HepG2 (cell line): Measurements from ENCODE around the gene SEMA3G. TPM values are rescaled to one million over a fixed set of nuclear protein-coding genes. Genes with fewer than 3 reads are reported as not detected.

Experiments
- ARNT2 ChIP-seq: sonication (generic); formaldehyde crosslinking; IDR thresholded peaks from 2 replicates; pipeline ENCODE4 v1.8.0; 2022; ENCODE audit warnings: mild to moderate bottlenecking, low read depth, missing genetic modification reagents, moderate library complexity
- CBX5 ChIP-seq: sonication (generic); formaldehyde crosslinking; IDR thresholded peaks from 2 replicates; pipeline ENCODE4 v1.4.0; 2020; ENCODE audit warnings: missing genetic modification reagents, borderline replicate concordance
- HES4 ChIP-seq: sonication (generic); formaldehyde crosslinking; IDR thresholded peaks from 2 replicates; pipeline ENCODE4 v1.9.0; 2021; ENCODE audit warnings: mild to moderate bottlenecking, missing genetic modification reagents, borderline replicate concordance
- KDM4B ChIP-seq: sonication (generic); formaldehyde crosslinking; IDR thresholded peaks from 2 replicates; pipeline ENCODE4 v1.4.0; 2020; ENCODE audit warnings: missing genetic modification reagents
- RNF2 ChIP-seq: fragments of 450-650 bp; conservative IDR thresholded peaks from 2 replicates; pipeline ENCODE4 v1.6.1; 2016; ENCODE audit warnings: low read depth
- SOX6 ChIP-seq, 2 experiments: fragments of 450-650 bp in 1 of 2; sonication (generic) in 1 of 2; formaldehyde crosslinking in 1 of 2; IDR thresholded peaks; 2 replicates each; pipeline versions ENCODE4 v1.4.0 to v1.6.1; 2017 to 2020; ENCODE audit warnings: antibody characterized with exemption in 1 of 2, mild to moderate bottlenecking in 1 of 2, missing genetic modification reagents in 1 of 2
- ZBTB3 ChIP-seq: sonication (generic); formaldehyde crosslinking; IDR thresholded peaks from 2 replicates; pipeline ENCODE4 v1.4.0; 2020; ENCODE audit warnings: low read depth, mild to moderate bottlenecking, moderate library complexity, missing genetic modification reagents, borderline replicate concordance
- ZFP1 ChIP-seq: IDR thresholded peaks from 2 replicates; pipeline ENCODE4 v1.6.1; 2016
- ZMYM4 ChIP-seq: sonication (generic); formaldehyde crosslinking; IDR thresholded peaks from 2 replicates; pipeline ENCODE4 v1.8.1; 2023; ENCODE audit warnings: mild to moderate bottlenecking, missing genetic modification reagents
- ZNF343 ChIP-seq: sonication (generic); formaldehyde crosslinking; IDR thresholded peaks from 2 replicates; pipeline ENCODE4 v1.4.0; 2020; ENCODE audit warnings: mild to moderate bottlenecking, missing genetic modification reagents
- ZSCAN29 ChIP-seq: sonication (generic); formaldehyde crosslinking; conservative IDR thresholded peaks from 2 replicates; pipeline ENCODE4 v1.4.0; 2020; ENCODE audit warnings: mild to moderate bottlenecking, missing genetic modification reagents
- polyA plus RNA-seq, 8 experiments: library from polyadenylated mRNA; depleted of rRNA in 3 of 8; stranded (reverse) in 7 of 8; unstranded in 1 of 8; fragments of >200 nt; fragmentation: Illumina TruSeq in 4 of 8; extraction: Trizol in 4 of 8; gene quantifications; 2 replicates each; pipeline versions ENCODE4 v1.2.1 to v1.2.3, GENCODE V29; 2011 to 2016; ENCODE audit warnings: low read depth in 4 of 8, missing spikeins in 1 of 8, mixed read lengths in 1 of 8; ENCODE audit not compliant: insufficient read depth in 1 of 8
- total RNA-seq, 5 experiments: library from RNA; depleted of rRNA; stranded (reverse); fragments of >200 nt; fragmentation: Illumina TruSeq; extraction: Trizol; gene quantifications; 2 replicates each; pipeline ENCODE4 v1.2.3, GENCODE V29; 2016; ENCODE audit warnings: low read depth in 1 of 5
- TF ChIP-seq, protein P1 (sequence below): sonication (generic); formaldehyde crosslinking; IDR thresholded peaks from 2 replicates; pipeline ENCODE4 v1.9.0; 2021; ENCODE audit warnings: missing genetic modification reagents, mild to moderate bottlenecking, borderline replicate concordance
- TF ChIP-seq, protein P2 (sequence below): sonication (generic); formaldehyde crosslinking; IDR thresholded peaks from 2 replicates; pipeline ENCODE4 v1.4.0; 2020; ENCODE audit warnings: missing genetic modification reagents, borderline replicate concordance
- TF ChIP-seq, protein P3 (sequence below): sonication (generic); formaldehyde crosslinking; conservative IDR thresholded peaks from 2 replicates; pipeline ENCODE4 v1.4.0; 2020; ENCODE audit warnings: missing genetic modification reagents
- TF ChIP-seq, protein P4 (sequence below): sonication (generic); formaldehyde crosslinking; IDR thresholded peaks from 2 replicates; pipeline ENCODE4 v1.5.1; 2020; ENCODE audit warnings: mild to moderate bottlenecking, missing genetic modification reagents, moderate library complexity
- TF ChIP-seq, protein P5 (sequence below): sonication (generic); formaldehyde crosslinking; IDR thresholded peaks from 2 replicates; pipeline ENCODE4 v1.4.0; 2020; ENCODE audit warnings: missing genetic modification reagents

The SEMA3G gene
- total and polyA plus RNA-seq, 2 of the 13 experiments (the other 11 are each of a cell fraction or from before 2014, with no cell fraction given), result 6.1 to 8.3 TPM

DNA sequence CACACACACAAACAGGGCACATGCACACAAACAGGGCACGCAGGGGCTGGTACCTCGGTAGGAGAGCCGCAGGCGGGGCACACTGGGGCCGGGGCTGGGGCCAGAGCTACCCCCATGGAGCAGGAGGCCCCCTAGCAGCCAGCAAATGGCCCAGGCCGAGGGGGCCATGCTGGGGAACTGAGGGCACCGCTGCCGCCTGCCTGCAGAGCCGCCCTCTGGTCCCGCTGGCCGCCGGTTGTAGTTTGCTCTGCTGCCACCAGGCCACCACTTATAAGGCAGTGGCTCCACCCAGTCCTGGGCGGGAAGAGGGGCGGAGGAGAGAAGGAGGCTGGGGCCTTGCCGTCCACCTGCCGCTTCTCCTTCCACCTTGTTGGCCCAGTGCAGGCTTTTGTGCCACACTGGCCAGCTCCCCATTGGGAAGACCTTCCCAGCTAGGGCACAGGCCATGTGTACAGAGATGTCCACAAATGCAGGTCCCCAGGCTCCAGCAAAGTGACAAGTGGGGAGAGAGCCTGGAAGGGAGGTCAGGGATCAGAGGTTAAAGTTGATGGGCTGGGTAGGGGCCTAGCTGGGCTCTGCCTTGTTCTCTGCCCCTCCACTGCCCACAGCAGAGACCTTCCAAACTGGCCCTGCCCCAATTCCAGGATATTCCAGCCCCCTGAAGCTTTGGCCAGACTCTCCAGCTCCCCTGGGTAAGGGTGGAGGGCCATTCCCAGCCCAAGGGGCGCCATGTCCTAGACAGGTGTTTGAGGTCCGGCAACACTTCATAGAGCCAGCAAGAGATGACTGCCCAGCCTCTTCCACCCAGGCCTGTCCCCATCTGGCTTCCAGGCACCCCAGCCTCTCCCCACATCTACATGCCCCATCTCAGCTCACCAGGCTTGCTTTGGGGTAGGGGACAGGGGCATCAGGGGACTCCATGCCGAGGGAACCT is at the start of gene SEMA3G (continued):
- TF ChIP-seq CBX5 (0 out of 2 replicates have a peak, but pooled peaks have one; percentile 25), ZFP1 (CRISPR knock-in tag) (no peak), ZNF343 (CRISPR knock-in tag) (no peak), KDM4B (no peak), RNF2 (no peak), ZMYM4 (CRISPR knock-in tag) (peak; percentile 49; the same call in 1 of the 2 replicates), SOX6 (IDR thresholded peaks at IDR 0.05) (no peak), SOX6 (CRISPR knock-in tag; IDR thresholded peaks at IDR 0.05) (peak; percentile 58), HES4 (CRISPR knock-in tag) (0 out of 2 replicates have a peak, but pooled peaks have one; percentile 23), ZSCAN29 (CRISPR knock-in tag) (no peak), ZBTB3 (no peak; the same call in 1 of the 2 replicates), ARNT2 (CRISPR knock-in tag) (no peak)
- TF ChIP-seq, protein P1, sequence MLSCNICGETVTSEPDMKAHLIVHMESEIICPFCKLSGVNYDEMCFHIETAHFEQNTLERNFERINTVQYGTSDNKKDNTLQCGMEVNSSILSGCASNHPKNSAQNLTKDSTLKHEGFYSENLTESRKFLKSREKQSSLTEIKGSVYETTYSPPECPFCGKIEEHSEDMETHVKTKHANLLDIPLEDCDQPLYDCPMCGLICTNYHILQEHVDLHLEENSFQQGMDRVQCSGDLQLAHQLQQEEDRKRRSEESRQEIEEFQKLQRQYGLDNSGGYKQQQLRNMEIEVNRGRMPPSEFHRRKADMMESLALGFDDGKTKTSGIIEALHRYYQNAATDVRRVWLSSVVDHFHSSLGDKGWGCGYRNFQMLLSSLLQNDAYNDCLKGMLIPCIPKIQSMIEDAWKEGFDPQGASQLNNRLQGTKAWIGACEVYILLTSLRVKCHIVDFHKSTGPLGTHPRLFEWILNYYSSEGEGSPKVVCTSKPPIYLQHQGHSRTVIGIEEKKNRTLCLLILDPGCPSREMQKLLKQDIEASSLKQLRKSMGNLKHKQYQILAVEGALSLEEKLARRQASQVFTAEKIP, result no peak
- TF ChIP-seq, protein P2, sequence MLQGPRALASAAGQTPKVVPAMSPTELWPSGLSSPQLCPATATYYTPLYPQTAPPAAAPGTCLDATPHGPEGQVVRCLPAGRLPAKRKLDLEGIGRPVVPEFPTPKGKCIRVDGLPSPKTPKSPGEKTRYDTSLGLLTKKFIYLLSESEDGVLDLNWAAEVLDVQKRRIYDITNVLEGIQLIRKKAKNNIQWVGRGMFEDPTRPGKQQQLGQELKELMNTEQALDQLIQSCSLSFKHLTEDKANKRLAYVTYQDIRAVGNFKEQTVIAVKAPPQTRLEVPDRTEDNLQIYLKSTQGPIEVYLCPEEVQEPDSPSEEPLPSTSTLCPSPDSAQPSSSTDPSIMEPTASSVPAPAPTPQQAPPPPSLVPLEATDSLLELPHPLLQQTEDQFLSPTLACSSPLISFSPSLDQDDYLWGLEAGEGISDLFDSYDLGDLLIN, result no peak
- TF ChIP-seq, protein P3, sequence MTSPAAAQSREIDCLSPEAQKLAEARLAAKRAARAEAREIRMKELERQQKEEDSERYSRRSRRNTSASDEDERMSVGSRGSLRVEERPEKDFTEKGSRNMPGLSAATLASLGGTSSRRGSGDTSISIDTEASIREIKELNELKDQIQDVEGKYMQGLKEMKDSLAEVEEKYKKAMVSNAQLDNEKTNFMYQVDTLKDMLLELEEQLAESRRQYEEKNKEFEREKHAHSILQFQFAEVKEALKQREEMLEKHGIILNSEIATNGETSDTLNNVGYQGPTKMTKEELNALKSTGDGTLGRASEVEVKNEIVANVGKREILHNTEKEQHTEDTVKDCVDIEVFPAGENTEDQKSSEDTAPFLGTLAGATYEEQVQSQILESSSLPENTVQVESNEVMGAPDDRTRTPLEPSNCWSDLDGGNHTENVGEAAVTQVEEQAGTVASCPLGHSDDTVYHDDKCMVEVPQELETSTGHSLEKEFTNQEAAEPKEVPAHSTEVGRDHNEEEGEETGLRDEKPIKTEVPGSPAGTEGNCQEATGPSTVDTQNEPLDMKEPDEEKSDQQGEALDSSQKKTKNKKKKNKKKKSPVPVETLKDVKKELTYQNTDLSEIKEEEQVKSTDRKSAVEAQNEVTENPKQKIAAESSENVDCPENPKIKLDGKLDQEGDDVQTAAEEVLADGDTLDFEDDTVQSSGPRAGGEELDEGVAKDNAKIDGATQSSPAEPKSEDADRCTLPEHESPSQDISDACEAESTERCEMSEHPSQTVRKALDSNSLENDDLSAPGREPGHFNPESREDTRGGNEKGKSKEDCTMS (CRISPR knock-in tag), result no peak
- TF ChIP-seq, protein P4, sequence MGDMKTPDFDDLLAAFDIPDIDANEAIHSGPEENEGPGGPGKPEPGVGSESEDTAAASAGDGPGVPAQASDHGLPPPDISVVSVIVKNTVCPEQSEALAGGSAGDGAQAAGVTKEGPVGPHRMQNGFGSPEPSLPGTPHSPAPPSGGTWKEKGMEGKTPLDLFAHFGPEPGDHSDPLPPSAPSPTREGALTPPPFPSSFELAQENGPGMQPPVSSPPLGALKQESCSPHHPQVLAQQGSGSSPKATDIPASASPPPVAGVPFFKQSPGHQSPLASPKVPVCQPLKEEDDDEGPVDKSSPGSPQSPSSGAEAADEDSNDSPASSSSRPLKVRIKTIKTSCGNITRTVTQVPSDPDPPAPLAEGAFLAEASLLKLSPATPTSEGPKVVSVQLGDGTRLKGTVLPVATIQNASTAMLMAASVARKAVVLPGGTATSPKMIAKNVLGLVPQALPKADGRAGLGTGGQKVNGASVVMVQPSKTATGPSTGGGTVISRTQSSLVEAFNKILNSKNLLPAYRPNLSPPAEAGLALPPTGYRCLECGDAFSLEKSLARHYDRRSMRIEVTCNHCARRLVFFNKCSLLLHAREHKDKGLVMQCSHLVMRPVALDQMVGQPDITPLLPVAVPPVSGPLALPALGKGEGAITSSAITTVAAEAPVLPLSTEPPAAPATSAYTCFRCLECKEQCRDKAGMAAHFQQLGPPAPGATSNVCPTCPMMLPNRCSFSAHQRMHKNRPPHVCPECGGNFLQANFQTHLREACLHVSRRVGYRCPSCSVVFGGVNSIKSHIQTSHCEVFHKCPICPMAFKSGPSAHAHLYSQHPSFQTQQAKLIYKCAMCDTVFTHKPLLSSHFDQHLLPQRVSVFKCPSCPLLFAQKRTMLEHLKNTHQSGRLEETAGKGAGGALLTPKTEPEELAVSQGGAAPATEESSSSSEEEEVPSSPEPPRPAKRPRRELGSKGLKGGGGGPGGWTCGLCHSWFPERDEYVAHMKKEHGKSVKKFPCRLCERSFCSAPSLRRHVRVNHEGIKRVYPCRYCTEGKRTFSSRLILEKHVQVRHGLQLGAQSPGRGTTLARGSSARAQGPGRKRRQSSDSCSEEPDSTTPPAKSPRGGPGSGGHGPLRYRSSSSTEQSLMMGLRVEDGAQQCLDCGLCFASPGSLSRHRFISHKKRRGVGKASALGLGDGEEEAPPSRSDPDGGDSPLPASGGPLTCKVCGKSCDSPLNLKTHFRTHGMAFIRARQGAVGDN, result peak; percentile 93
- TF ChIP-seq, protein P5, sequence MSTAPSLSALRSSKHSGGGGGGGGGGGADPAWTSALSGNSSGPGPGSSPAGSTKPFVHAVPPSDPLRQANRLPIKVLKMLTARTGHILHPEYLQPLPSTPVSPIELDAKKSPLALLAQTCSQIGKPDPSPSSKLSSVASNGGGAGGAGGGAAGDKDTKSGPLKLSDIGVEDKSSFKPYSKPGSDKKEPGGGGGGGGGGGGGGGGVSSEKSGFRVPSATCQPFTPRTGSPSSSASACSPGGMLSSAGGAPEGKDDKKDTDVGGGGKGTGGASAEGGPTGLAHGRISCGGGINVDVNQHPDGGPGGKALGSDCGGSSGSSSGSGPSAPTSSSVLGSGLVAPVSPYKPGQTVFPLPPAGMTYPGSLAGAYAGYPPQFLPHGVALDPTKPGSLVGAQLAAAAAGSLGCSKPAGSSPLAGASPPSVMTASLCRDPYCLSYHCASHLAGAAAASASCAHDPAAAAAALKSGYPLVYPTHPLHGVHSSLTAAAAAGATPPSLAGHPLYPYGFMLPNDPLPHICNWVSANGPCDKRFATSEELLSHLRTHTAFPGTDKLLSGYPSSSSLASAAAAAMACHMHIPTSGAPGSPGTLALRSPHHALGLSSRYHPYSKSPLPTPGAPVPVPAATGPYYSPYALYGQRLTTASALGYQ (CRISPR knock-in tag), result no peak
